ENCODE measurements around the gene KSR2.

The KSR2 gene

DNA sequence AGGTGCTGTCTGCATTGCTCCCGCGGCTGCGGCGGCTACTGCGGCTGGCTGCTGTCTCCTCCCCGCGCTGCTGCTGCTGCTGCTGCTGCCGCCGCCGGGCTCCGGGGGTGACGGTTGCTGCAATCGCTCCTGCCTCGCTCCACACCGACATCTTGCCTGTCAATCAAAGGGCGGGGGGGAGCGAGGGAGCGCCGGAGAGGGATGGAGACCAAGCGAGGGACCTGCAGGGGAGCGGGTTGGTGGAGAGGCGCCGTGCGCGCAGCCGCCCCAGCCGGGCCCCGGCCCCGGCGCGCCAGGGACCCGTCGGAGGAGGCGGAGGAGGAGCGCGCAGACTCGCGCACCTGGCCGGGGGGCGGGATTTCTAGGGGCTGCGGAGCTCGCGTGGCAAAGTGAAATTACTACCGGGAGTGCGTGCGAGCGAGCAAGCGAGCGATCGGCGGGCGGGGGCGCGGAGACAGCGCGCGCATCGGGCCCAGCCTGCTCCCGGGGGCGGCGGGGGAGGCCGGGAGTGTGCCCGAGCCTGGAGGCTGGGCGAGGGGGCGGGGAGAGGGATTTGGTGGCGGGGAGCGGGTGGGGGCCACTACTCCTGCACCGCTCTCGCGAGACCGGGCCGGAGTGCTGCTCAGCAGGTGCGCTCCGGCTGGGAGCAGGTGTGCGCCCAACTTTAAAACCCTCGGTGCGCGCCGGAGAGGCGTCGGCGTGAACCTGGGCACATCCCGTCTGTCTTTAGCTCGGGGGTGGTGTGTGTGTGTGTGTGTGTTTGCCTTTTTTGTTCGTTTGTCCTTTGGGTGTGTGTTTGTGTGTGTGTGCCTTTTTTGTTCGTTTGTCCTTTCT, at the start of gene KSR2:
TSS of gene KSR2 (minus strand) at position 165 of the 834 bp plus-strand sequence. CDS start 735 bp downstream, outside the sequence.
- TF ChIP-seq, protein P1, sequence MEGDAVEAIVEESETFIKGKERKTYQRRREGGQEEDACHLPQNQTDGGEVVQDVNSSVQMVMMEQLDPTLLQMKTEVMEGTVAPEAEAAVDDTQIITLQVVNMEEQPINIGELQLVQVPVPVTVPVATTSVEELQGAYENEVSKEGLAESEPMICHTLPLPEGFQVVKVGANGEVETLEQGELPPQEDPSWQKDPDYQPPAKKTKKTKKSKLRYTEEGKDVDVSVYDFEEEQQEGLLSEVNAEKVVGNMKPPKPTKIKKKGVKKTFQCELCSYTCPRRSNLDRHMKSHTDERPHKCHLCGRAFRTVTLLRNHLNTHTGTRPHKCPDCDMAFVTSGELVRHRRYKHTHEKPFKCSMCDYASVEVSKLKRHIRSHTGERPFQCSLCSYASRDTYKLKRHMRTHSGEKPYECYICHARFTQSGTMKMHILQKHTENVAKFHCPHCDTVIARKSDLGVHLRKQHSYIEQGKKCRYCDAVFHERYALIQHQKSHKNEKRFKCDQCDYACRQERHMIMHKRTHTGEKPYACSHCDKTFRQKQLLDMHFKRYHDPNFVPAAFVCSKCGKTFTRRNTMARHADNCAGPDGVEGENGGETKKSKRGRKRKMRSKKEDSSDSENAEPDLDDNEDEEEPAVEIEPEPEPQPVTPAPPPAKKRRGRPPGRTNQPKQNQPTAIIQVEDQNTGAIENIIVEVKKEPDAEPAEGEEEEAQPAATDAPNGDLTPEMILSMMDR (conservative IDR thresholded peaks at IDR 0.05; ENCODE audit: control insufficient read depth, insufficient read depth, low read depth, low read length), result no peak
- DNase-seq (ENCODE audit: low read depth), result no peak
- H3K4me3 ChIP-seq (ENCODE audit: control insufficient read depth, low read depth, low read length), result no peak within 1 kb of the TSS

DNA sequence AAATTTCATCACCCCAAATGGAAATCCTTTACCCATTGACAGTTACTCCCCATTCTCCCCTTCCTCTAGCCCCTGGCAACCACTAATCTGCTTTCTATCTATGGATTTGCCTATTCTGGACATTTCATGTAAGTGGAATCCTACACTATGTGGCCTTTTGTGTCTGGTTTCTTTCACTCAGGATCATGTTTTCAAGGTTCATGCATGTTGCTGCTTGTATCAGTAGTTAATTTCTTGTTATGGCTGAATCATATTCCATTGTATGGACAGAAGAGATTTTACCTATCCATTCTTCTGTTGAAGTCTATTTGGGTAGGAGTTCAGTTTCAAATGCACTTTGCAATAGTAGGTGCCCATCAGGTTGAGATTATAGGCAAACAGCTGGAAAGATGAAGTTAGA, 49.1 kb upstream of the KSR2 start:
- no peak for DNase-seq (ENCODE audit: low read depth)
- TF ChIP-seq, protein P1 (conservative IDR thresholded peaks at IDR 0.05; ENCODE audit: control insufficient read depth, insufficient read depth, low read depth, low read length), result no peak
- H3K4me3 ChIP-seq (ENCODE audit: control insufficient read depth, low read depth, low read length), result no peak overlapping the region

DNA sequence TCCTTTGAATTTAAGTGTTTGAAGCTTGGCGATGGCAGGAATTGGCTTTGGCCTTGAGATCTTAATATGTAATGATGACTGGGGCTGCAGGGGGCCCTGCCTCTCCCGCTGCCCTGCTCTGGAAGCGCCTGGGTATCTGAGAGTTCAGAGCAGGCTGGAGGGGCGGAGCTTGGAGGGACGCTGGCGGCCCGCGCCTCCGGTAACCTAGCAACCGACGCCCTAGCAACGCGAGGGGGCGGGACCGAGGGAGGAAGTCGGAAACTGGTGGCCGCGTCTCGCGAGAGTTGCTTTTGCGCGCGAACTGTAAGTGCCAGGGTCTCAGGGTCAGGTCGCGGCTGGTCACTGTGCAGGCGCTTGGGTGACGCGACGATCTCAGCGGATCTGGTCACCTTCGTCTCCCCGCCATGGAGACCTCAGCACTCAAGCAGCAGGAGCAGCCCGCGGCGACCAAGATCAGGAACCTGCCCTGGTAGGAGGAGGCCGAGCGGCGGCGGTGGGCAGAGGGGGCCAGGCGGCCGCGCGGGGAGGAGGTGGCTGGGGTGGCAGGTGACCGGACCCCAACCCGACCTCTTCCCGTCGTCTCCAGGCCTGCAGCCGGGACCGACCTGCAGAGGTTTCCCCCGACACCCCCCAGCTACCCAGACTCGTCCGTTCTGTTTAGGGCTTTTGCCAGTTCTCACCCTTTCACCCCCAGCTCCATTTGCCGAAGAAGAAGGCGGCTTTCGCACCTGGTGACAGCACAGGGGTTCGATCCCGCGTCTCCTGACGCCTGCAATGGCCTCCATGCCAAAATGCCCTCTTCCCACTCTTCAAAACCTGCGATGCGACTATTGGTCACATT, 47.9 kb upstream of the KSR2 start, which contains the start of gene RFC5:
TSS of gene RFC5 (plus strand) at position 280 of the 841 bp plus-strand sequence. CDS start at position 405, 125 bp downstream.
- TF ChIP-seq, protein P1 (conservative IDR thresholded peaks at IDR 0.05; ENCODE audit: control insufficient read depth, insufficient read depth, low read depth, low read length), result no peak
- H3K4me3 ChIP-seq (ENCODE audit: control insufficient read depth, low read depth, low read length), result peak within 1 kb of the TSS; percentile 90
- peak; percentile 94 for DNase-seq (ENCODE audit: low read depth)

GRCh38 chr12:118015944-118016343, 47.2 kb upstream of the KSR2 start:
- peak overlapping the region; percentile 90 for H3K4me3 ChIP-seq (ENCODE audit: control insufficient read depth, low read depth, low read length)
- DNase-seq (ENCODE audit: low read depth), result no peak
- TF ChIP-seq, protein P1 (conservative IDR thresholded peaks at IDR 0.05; ENCODE audit: control insufficient read depth, insufficient read depth, low read depth, low read length), result no peak

- TF ChIP-seq, protein P1 (conservative IDR thresholded peaks at IDR 0.05; ENCODE audit: control insufficient read depth, insufficient read depth, low read depth, low read length), result no peak
- DNase-seq (ENCODE audit: low read depth), result no peak
- H3K4me3 ChIP-seq (ENCODE audit: control insufficient read depth, low read depth, low read length), result no peak overlapping the region
Measured at GRCh38 chr12:118015306-118015705, 46.5 kb upstream of the KSR2 start.

DNA sequence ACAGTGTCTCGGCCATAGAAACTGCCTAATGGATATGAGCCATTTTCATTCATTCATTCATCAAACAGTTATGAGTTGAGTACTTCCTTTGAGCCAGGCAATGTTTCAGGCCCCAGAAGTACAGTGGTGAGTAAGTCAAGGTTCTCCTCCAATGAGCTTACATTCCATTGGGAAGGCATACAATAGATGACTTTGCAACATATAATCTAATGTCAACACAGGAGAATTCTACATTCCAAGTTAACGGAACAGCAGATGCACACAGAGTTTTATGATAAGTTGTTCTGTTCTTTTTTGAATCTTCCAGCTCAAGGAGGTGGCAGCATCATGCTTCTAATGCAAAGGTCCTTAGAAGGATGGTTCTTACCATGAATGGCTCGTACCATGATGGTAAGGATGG, 44.5 kb upstream of the KSR2 start:
- TF ChIP-seq, protein P1 (conservative IDR thresholded peaks at IDR 0.05; ENCODE audit: control insufficient read depth, insufficient read depth, low read depth, low read length), result no peak
- no peak overlapping the region for H3K4me3 ChIP-seq (ENCODE audit: control insufficient read depth, low read depth, low read length)
- no peak for DNase-seq (ENCODE audit: low read depth)
